SK-N-SH (cell line): ENCODE measurements around the gene CCDC106.

Source experiments
- NFIC ChIP-seq: IDR thresholded peaks from 2 replicates; pipeline ENCODE4 v1.4.0; 2012; ENCODE audit warnings: borderline replicate concordance
- NRF1 ChIP-seq: IDR thresholded peaks from 2 replicates; pipeline ENCODE4 v1.6.1; 2012; ENCODE audit warnings: low read depth, mild to moderate bottlenecking, low read length
- PBX3 ChIP-seq: IDR thresholded peaks from 2 replicates; pipeline ENCODE4; 2012
- SIN3A ChIP-seq: IDR thresholded peaks from 2 replicates; pipeline ENCODE4 v1.6.1; 2012; ENCODE audit warnings: low read depth, mild to moderate bottlenecking, low read length, moderate library complexity, borderline replicate concordance
- YY1 ChIP-seq: IDR thresholded peaks from 2 replicates; pipeline ENCODE4 v1.4.0; 2012; ENCODE audit warnings: low read depth, mild to moderate bottlenecking
- TF ChIP-seq, protein P1 (sequence below): fragments of 150-350 bp; IDR thresholded peaks from 2 replicates; pipeline ENCODE4 v1.6.1; 2016; ENCODE audit warnings: mild to moderate bottlenecking, low read depth, low read length
- TF ChIP-seq, protein P2 (sequence below): fragments of 200-600 bp; sonication (generic); IDR thresholded peaks from 2 replicates; pipeline ENCODE4 v1.6.1; 2017; ENCODE audit warnings: antibody characterized with exemption, mild to moderate bottlenecking, moderate library complexity

DNA sequence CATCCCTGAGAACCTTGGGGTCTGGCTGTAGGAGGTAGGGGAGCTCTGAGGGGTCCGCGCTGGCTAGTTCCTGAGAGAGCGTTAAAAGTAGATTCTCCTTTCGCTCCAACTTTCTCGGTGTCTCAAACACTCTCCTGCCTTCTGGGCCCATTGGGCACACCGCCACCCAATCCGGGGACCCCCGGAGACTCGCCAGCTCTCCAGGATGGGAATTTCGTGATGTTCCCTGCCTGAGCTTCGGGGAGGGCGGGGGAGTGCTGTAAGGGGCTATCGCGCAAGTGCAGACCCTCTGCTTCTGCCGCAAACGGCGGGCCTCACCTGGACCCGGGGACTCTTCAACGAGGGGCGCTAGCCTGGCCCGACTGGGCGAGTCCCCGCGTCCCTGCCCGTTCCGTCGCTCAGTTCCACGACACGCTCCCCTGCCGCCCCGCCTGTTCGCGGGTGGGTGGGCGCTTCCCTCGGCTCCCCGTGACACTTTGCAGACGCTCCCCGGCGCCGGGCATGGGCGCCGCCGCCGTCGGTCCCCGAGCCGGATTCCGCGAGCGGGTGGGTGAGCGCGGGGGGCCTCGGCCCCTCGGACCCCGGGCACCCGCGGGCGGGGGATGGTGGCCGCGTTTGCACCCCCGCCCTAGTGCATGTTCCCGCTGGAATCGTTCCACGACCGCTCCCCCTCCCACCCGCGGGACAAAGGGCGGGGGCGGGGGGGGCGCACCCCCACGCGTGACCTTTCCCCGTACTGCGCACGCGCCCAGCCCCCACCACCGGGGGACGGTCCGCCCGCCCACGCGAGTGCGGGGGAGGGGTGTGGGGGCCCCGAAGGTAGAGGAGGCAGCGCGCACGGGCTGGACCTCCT, at the start of gene CCDC106:
- TF ChIP-seq, protein P1, sequence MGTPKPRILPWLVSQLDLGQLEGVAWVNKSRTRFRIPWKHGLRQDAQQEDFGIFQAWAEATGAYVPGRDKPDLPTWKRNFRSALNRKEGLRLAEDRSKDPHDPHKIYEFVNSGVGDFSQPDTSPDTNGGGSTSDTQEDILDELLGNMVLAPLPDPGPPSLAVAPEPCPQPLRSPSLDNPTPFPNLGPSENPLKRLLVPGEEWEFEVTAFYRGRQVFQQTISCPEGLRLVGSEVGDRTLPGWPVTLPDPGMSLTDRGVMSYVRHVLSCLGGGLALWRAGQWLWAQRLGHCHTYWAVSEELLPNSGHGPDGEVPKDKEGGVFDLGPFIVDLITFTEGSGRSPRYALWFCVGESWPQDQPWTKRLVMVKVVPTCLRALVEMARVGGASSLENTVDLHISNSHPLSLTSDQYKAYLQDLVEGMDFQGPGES: peak; percentile 86
- no peak for TF ChIP-seq SIN3A
- peak; percentile 22; the same call in 1 of the 2 replicates for TF ChIP-seq NFIC
- TF ChIP-seq, protein P2, sequence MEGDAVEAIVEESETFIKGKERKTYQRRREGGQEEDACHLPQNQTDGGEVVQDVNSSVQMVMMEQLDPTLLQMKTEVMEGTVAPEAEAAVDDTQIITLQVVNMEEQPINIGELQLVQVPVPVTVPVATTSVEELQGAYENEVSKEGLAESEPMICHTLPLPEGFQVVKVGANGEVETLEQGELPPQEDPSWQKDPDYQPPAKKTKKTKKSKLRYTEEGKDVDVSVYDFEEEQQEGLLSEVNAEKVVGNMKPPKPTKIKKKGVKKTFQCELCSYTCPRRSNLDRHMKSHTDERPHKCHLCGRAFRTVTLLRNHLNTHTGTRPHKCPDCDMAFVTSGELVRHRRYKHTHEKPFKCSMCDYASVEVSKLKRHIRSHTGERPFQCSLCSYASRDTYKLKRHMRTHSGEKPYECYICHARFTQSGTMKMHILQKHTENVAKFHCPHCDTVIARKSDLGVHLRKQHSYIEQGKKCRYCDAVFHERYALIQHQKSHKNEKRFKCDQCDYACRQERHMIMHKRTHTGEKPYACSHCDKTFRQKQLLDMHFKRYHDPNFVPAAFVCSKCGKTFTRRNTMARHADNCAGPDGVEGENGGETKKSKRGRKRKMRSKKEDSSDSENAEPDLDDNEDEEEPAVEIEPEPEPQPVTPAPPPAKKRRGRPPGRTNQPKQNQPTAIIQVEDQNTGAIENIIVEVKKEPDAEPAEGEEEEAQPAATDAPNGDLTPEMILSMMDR: no peak
- 0 out of 2 replicates have a peak, but pooled peaks have one; percentile 6 for TF ChIP-seq PBX3
- no peak; the same call in 1 of the 2 replicates for TF ChIP-seq YY1
- no peak for TF ChIP-seq NRF1
